ENCODE measurements around the gene PLCXD1. TPM values are rescaled to one million over a fixed set of nuclear protein-coding genes. Genes with fewer than 3 reads are reported as not detected.
A peak's percentile ranks its signal among the peaks of the same experiment; 100 is the strongest.
"Not testable (repeated sequence)": the region's sequence is repeated elsewhere in the genome, so short reads cannot be mapped to it uniquely, and the experiment has no call there.

PLCXD1 gene
- total and polyA plus RNA-seq, 2 experiments from 2014 or later = 48.7 to 112 TPM

GRCh38 chrX:329291-329910 lies 48.2 kb downstream of the PLCXD1 start:
- Histone ChIP-seq H2AFZ (no peak overlapping the region), H3K9me2 (ENCODE audit: insufficient read depth) (no peaks in the 10 kb centered on the region), H3K4me1 (ENCODE audit: insufficient read depth) (no peaks in the 10 kb centered on the region), H3F3A (replicated peaks; ENCODE audit: low read depth) (peaks cover 5% of the 10 kb centered on the region; the same call in 1 of the 2 replicates), H3K4me3 (no peak overlapping the region), H4K20me1 (replicated peaks; ENCODE audit: insufficient read depth) (0 out of 2 replicates have a peak, but pooled peaks cover 4% of the 10 kb centered on the region), H3K79me2 (replicated peaks; ENCODE audit: insufficient read depth) (no peaks in the 10 kb centered on the region), H3K4me2 (no peak overlapping the region), H3K36me3 (ENCODE audit: insufficient read depth) (no peaks in the 10 kb centered on the region), H3K27me3 (ENCODE audit: insufficient read depth) (0 out of 2 replicates have a peak, but pooled peaks cover 2% of the 10 kb centered on the region), H3K27ac (ENCODE audit: low read depth) (no peak overlapping the region)
- H3K36me3 Mint-ChIP-seq (ENCODE audit: low read depth) = peaks cover 7% of the 10 kb centered on the region; the same call in 1 of the 3 replicates
- TF ChIP-seq POLR2AphosphoS5 (IDR thresholded peaks at IDR 0.05; ENCODE audit: low read depth) = no peak
- no peak for TF ChIP-seq CTCF (conservative IDR thresholded peaks at IDR 0.05; ENCODE audit: low read depth in 2 of 2)
- TF ChIP-seq STAT1 (IDR thresholded peaks at IDR 0.05; ENCODE audit: unreplicated experiment) = no peak
- TF ChIP-seq, protein P1, sequence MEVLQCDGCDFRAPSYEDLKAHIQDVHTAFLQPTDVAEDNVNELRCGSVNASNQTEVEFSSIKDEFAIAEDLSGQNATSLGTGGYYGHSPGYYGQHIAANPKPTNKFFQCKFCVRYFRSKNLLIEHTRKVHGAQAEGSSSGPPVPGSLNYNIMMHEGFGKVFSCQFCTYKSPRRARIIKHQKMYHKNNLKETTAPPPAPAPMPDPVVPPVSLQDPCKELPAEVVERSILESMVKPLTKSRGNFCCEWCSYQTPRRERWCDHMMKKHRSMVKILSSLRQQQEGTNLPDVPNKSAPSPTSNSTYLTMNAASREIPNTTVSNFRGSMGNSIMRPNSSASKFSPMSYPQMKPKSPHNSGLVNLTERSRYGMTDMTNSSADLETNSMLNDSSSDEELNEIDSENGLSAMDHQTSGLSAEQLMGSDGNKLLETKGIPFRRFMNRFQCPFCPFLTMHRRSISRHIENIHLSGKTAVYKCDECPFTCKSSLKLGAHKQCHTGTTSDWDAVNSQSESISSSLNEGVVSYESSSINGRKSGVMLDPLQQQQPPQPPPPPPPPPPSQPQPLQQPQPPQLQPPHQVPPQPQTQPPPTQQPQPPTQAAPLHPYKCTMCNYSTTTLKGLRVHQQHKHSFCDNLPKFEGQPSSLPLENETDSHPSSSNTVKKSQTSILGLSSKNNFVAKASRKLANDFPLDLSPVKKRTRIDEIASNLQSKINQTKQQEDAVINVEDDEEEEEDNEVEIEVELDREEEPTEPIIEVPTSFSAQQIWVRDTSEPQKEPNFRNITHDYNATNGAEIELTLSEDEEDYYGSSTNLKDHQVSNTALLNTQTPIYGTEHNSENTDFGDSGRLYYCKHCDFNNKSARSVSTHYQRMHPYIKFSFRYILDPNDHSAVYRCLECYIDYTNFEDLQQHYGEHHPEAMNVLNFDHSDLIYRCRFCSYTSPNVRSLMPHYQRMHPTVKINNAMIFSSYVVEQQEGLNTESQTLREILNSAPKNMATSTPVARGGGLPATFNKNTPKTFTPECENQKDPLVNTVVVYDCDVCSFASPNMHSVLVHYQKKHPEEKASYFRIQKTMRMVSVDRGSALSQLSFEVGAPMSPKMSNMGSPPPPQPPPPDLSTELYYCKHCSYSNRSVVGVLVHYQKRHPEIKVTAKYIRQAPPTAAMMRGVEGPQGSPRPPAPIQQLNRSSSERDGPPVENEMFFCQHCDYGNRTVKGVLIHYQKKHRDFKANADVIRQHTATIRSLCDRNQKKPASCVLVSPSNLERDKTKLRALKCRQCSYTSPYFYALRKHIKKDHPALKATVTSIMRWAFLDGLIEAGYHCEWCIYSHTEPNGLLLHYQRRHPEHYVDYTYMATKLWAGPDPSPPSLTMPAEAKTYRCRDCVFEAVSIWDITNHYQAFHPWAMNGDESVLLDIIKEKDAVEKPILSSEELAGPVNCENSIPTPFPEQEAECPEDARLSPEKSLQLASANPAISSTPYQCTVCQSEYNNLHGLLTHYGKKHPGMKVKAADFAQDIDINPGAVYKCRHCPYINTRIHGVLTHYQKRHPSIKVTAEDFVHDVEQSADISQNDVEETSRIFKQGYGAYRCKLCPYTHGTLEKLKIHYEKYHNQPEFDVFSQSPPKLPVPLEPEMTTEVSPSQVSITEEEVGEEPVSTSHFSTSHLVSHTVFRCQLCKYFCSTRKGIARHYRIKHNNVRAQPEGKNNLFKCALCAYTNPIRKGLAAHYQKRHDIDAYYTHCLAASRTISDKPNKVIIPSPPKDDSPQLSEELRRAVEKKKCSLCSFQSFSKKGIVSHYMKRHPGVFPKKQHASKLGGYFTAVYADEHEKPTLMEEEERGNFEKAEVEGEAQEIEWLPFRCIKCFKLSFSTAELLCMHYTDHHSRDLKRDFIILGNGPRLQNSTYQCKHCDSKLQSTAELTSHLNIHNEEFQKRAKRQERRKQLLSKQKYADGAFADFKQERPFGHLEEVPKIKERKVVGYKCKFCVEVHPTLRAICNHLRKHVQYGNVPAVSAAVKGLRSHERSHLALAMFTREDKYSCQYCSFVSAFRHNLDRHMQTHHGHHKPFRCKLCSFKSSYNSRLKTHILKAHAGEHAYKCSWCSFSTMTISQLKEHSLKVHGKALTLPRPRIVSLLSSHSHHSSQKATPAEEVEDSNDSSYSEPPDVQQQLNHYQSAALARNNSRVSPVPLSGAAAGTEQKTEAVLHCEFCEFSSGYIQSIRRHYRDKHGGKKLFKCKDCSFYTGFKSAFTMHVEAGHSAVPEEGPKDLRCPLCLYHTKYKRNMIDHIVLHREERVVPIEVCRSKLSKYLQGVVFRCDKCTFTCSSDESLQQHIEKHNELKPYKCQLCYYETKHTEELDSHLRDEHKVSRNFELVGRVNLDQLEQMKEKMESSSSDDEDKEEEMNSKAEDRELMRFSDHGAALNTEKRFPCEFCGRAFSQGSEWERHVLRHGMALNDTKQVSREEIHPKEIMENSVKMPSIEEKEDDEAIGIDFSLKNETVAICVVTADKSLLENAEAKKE (CRISPR knock-in tag; IDR thresholded peaks at IDR 0.05) = no peak
- H3K27me3 Mint-ChIP-seq (ENCODE audit: insufficient read depth, low read depth, poor library complexity) = peaks cover 32% of the 10 kb centered on the region
- peaks cover 22% of the 10 kb centered on the region; the same call in 2 of the 3 replicates for H3K9me3 Mint-ChIP-seq
- H3K27ac Mint-ChIP-seq = no peak overlapping the region
- ATAC-seq (no peak), DNase-seq (ENCODE audit: low spot score) (no peak)
- no peak overlapping the region for H3K4me3 Mint-ChIP-seq
- no peaks in the 10 kb centered on the region for H3K4me1 Mint-ChIP-seq

DNA sequence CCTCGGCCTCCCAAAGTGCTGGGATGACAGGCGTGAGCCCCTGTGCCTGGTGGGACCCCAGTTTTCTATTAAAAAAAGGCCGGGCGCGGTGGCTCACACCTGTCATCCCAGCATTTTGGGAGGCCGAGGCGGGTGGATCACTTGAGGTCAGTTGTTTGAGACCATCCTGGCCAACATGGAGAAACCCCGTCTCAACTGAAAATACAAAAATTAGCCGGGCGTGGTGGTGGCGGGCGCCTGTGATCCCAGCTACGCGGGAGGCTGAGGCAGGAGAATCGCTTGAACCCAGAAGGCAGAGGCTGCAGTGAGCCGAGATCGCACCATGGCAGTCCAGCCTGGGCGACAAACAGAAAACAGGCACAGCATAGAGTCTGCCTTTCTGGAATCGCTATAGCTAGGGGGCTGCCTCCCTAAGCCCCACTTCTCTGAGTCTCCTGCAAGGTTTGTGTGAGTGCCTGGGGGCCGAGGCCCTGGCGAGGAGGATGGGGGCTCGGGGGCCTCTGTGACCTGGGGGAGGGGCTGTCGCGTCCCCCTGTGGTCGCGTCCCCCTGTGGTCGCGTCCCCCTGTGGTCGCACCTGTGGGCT lies 49.1 kb downstream of the PLCXD1 start:
- H3K9me3 Mint-ChIP-seq = peaks cover 22% of the 10 kb centered on the region; the same call in 2 of the 3 replicates
- H3K36me3 Mint-ChIP-seq (ENCODE audit: low read depth); H3K79me2 ChIP-seq (replicated peaks; ENCODE audit: insufficient read depth); H3F3A ChIP-seq (replicated peaks; ENCODE audit: low read depth); H2AFZ ChIP-seq; DNase-seq (ENCODE audit: low spot score); H3K4me1 Mint-ChIP-seq; H3K27ac Mint-ChIP-seq; H3K27me3 ChIP-seq (ENCODE audit: insufficient read depth); H3K36me3 ChIP-seq (ENCODE audit: insufficient read depth); H3K27ac ChIP-seq (ENCODE audit: low read depth); H3K4me1 ChIP-seq (ENCODE audit: insufficient read depth); H3K9me2 ChIP-seq (ENCODE audit: insufficient read depth); ATAC-seq; H3K4me3 Mint-ChIP-seq; H4K20me1 ChIP-seq (replicated peaks; ENCODE audit: insufficient read depth): not testable (repeated sequence)
- Histone ChIP-seq H3K4me3 (peak overlapping the region; percentile 56; the same call in 1 of the 2 replicates), H3K4me2 (peak overlapping the region; percentile 87)
- peaks cover 32% of the 10 kb centered on the region for H3K27me3 Mint-ChIP-seq (ENCODE audit: insufficient read depth, low read depth, poor library complexity)
